HEK293 (cell line): Measurements from ENCODE around the gene SLC1A3.

Experiments used
- YY2 ChIP-seq: fragments of 450-650 bp; formaldehyde crosslinking; IDR thresholded peaks from 2 replicates; pipeline ENCODE4 v1.5.1; 2016; ENCODE audit warnings: missing biosample characterization, missing genetic modification characterization
- ZNF350 ChIP-seq: fragments of 450-650 bp; formaldehyde crosslinking; IDR thresholded peaks from 2 replicates; pipeline ENCODE4 v1.5.0; 2017; ENCODE audit warnings: missing biosample characterization, mild to moderate bottlenecking, missing genetic modification characterization
- ZNF785 ChIP-seq: fragments of 450-650 bp; formaldehyde crosslinking; IDR thresholded peaks from 2 replicates; pipeline ENCODE4 v1.5.1; 2016; ENCODE audit warnings: missing biosample characterization, missing genetic modification characterization

DNA sequence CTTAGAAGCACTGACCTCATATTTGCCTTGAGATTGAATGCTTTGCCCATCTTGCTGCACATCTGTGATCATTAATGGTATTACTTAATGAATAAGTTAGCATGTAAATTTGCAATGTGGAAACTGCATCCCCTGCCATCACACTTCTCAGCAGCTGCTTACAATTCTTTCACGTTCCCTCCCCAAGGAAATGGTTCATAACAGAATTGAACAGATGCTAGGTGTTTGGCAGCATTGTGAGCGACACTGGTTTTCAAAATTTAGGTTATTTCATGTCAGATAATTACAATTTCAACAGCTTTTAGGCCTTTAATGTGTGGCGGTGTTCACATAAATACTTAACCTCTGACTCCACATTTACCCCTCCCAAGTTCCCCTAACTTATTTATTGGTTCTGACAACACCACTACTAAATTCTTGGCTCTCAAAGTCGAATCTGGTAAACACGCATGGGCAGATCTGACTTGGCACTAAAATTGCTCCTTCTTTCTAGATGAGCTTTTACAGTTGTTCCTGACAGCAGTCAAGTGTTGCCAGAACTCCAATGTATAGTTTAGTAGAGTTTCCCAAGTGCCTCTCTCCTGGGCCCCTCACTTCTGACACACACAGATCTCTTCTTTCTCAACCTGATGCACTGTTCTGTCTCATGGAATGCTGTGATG is 46.8 kb downstream of the SLC1A3 start:
- TF ChIP-seq ZNF350 (tag by site-specific recombination) (no peak), YY2 (no peak), ZNF785 (tag by site-specific recombination) (no peak)
